OCI-LY7 (cell line): ENCODE data around the gene JPH2.

Experiments
- CTCF ChIP-seq: fragments of 200-600 bp; sonication (generic); conservative IDR thresholded peaks from 2 replicates; pipeline ENCODE4 v1.5.1; 2014; ENCODE audit warnings: mild to moderate bottlenecking, antibody characterized with exemption, low read length, moderate library complexity, mixed read lengths
- EZH2phosphoT487 ChIP-seq: fragments of 200-600 bp; sonication (generic); IDR thresholded peaks from 2 replicates; pipeline ENCODE4 v1.6.1; 2018; ENCODE audit warnings: low read depth, borderline replicate concordance, mild to moderate bottlenecking, mixed run types, antibody characterized with exemption, low read length, moderate library complexity, mixed read lengths

DNA sequence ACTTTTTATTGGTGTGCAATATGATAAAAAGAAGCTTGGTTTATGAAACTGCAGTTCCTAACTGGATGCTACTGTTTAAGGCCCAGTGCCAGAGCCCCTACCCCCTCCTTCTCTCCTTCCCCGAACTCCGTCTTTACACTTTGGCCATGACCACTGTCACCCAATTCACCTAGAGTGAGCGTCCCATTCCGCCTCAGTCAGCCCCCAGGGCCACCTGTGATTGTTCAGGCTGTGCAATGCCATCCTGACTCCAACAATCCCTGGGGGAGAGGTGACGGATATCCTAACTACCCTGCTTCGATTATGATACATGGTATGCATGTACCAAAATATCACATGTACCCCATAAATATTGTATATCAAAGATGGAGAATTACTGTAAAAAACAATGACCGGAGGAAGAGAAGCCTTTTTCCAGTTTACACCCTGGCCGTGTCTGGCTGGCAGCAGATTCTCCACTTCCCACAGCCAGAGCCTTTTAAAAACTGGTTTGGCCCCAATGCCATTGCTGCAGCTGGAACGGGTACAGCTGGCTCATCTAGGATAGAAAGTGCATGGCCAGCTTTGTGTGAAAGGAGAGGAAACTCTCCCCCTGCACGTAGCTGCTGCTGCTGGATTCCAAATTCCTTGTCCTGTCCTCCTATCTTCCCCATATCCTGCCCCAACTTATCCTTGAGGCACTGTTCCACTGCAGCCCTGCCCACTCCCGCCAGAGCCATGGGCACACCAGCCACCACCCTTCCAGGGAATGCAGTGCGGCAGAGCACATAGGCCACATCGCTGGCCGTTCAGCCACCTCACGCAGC lies 99.7 kb downstream of the JPH2 start:
- TF ChIP-seq CTCF (no peak), EZH2phosphoT487 (no peak)
